Stimulated activated CD4-positive, alpha-beta T cell treated with anti-CD3 and anti-CD28 coated beads, Interleukin-4, amount 100 ng/mL, for 48 hours (primary cell): ENCODE measurements around the gene KDM3B.

ENCODE experiments used
- DNase-seq, 2 donors: peaks; one replicate each; pipeline ENCODE4 v3.0.0-alpha.2; 2020; ENCODE audit warnings: low read depth in 2 of 2

The KDM3B gene

GRCh38 chr5:138452720-138453119 is 100.2 kb downstream of the KDM3B start:
- DNase-seq, result no peak

GRCh38 chr5:138453590-138453989 is 101.1 kb downstream of the KDM3B start:
- no peak for DNase-seq

- no peak for DNase-seq
Measured at GRCh38 chr5:138454121-138454520, 101.6 kb downstream of the KDM3B start.

GRCh38 chr5:138455232-138455930 is 102.9 kb downstream of the KDM3B start:
- no peak for DNase-seq

- DNase-seq, result no peak
Measured at GRCh38 chr5:138457531-138458275, 105.2 kb downstream of the KDM3B start.

GRCh38 chr5:138458384-138458783 is 105.9 kb downstream of the KDM3B start:
- DNase-seq, result no peak

GRCh38 chr5:138458856-138459255 is 106.4 kb downstream of the KDM3B start:
- DNase-seq, result no peak

GRCh38 chr5:138459311-138459933 is 106.9 kb downstream of the KDM3B start:
- DNase-seq, result peak; percentile 77 to 85

GRCh38 chr5:138460032-138460693 is 107.7 kb downstream of the KDM3B start:
- DNase-seq, result no peak

GRCh38 chr5:138461343-138462125 is 109.0 kb downstream of the KDM3B start:
- DNase-seq, result no peak

- no peak for DNase-seq
Measured at GRCh38 chr5:138463419-138464007, 111.0 kb downstream of the KDM3B start.

- peak; percentile 92 to 93 for DNase-seq
Measured at GRCh38 chr5:138464008-138464387, 111.5 kb downstream of the KDM3B start.

- peak; percentile 92 to 95 for DNase-seq
Measured at GRCh38 chr5:138464388-138465260, 112.1 kb downstream of the KDM3B start.

- peak; percentile 90 to 93 for DNase-seq
Measured at GRCh38 chr5:138465261-138466124, 113.0 kb downstream of the KDM3B start, which contains the start of gene EGR1. EGR1 (plus strand) TSS chr5:138465479; CDS start chr5:138465762, 283 bp downstream.

GRCh38 chr5:138466125-138466899 is 113.8 kb downstream of the KDM3B start:
- no peak for DNase-seq

- DNase-seq, result no peak
Measured at GRCh38 chr5:138466900-138467710, 114.6 kb downstream of the KDM3B start.

- no peak for DNase-seq
Measured at GRCh38 chr5:138467711-138468132, 115.2 kb downstream of the KDM3B start.
